Cardiac fibroblast (primary cell): ENCODE measurements around the gene EIF2AK3.

Experiments used
- DNase-seq, 2 donors: peaks; one replicate each; pipeline versions ENCODE4 v3.0.0 to v3.0.0-alpha.2; 2010; ENCODE audit warnings: low read depth in 2 of 2
- H3K4me3 ChIP-seq, 2 donors: replicated peaks in 1 of 2; 1 replicate in 1 of 2; 2 replicates in 1 of 2; pipeline ENCODE4 v1.5.1; 2011; ENCODE audit warnings: low read depth in 2 of 2, low read length in 2 of 2, mild to moderate bottlenecking in 2 of 2, moderate library complexity in 1 of 2
- CTCF ChIP-seq: IDR thresholded peaks from one replicate; pipeline ENCODE4 v1.5.1; 2011; ENCODE audit warnings: low read depth, mild to moderate bottlenecking, low read length, inconsistent platforms

The EIF2AK3 gene

GRCh38 chr2:88568179-88568578 is 59.1 kb downstream of the EIF2AK3 start:
- no peak overlapping the region for H3K4me3 ChIP-seq
- TF ChIP-seq CTCF, result no peak
- no peak for DNase-seq

DNA sequence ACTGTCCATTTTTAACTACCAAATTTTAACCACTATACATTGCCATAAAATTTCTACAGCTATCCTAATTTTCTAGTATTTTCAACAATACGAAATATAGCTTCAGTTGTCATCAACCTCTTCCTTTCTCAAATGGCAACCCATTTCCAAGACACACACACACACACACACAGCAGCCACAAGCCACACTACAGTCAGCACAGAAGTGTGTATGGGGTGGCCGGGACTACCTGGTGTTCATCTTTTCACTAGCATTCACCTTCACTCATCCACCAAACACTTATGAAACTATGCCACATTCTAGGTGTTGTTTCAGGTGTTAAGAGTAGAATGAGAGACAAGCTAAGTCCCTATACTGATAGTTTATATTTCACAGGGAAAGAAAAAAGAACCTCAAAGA is 62.9 kb downstream of the EIF2AK3 start:
- no peak for TF ChIP-seq CTCF
- no peak overlapping the region for H3K4me3 ChIP-seq

DNA sequence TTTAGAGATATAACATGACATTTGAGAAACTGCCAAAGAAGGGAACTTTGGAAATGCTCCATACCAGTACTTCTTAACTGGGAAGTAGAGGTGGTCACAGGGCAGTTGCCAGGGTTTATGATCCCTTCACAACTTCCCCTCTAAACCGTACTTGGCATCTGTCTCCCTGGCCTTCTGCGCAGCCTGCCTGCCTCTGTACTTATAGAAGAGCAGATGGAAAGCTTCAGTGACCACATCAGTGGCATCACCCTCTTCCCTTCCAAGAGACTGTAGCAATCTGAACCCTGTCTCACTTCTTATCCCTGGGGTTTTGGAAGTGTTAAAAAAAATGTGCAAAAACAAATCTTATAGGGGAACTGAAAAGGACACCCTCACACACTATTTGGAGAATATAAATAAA is 64.1 kb downstream of the EIF2AK3 start:
- TF ChIP-seq CTCF, result no peak
- no peak overlapping the region for H3K4me3 ChIP-seq
- DNase-seq, result peak in 1 of 2 donors; percentile 82

More for the DNA sequence above, 62.9 kb downstream of the EIF2AK3 start:
- DNase-seq, result no peak

DNA sequence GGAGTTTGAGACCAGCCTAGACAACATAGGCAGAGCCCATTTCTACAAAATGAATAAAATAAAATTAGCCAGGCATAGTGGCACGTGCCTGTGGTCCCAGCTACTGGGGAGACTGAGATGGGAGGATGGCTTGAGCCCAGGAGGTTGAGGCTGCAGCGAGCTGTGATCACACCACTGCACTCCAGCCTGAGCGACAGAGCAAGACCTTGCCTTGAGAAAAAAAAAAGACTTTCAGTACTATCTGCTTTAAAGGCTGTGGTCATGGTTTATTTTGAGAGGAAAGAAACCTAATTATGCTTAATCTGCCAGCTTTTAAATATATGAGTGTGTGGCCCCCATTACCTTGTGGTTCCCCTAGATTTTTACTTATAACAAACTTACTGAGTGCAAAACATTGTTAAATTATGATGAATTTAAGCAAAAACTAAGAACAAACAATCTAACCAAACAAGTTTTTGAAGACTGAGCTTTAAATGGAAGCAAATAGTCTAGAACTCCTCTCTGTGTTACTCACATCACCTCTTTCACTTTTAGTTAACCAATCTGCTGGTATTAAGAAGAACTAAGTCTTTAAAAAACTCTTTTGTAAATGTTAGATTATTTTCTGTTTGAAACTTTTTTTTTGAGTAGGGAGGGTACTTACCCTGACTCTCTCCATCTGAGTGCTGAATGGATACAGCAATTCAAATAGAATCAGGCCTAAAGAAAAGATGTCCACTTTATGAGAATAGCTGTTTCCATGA is 65.4 kb downstream of the EIF2AK3 start:
- no peak for DNase-seq
- H3K4me3 ChIP-seq, result no peak overlapping the region
- no peak for TF ChIP-seq CTCF

- H3K4me3 ChIP-seq, result no peak overlapping the region
- TF ChIP-seq CTCF, result no peak
- no peak for DNase-seq
These were observed 66.5 kb downstream of the EIF2AK3 start for GRCh38 chr2:88560619-88561307.

DNA sequence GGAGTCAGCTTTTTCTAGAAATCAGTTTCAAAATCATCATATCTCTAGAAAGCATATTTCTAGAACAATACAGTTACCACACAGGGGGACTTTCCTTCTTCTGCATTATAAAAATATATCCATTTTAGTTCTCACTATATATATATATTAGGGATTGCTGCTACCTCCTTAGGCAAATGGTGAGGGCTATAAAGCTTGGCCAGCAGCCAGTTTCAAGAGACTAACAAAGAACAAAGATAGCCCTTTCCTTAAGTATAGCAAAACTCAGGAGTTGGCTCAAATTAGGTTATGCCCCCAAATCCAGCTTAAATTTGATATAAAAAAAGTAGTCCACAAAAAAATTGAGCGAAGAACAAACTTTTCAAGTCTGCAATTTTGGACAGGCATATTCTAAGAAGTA is 70.0 kb downstream of the EIF2AK3 start:
- no peak overlapping the region for H3K4me3 ChIP-seq
- DNase-seq, result no peak
- TF ChIP-seq CTCF, result no peak
